SK-N-SH treated with all-trans-retinoic acid at 6 μM for 48 hours (cell line): ENCODE results near the gene ERV3-1.
"Not testable (repeated sequence)": the region's sequence is repeated elsewhere in the genome, so short reads cannot be mapped to it uniquely, and the experiment has no call there.

Source experiments
- ATAC-seq: fragments of 200-7000 bp; cut with Tn5 transposase; 3 replicates; pipeline ENCODE4 v1.9.1; 2020; ENCODE audit warnings: mild to moderate bottlenecking, moderate library complexity
- ARNTL ChIP-seq: fragments of 450-650 bp; formaldehyde crosslinking; IDR thresholded peaks from 2 replicates; pipeline ENCODE4 v1.5.0; 2020; ENCODE audit warnings: low read depth, mild to moderate bottlenecking, moderate library complexity, borderline replicate concordance
- BACH2 ChIP-seq: fragments of 250-450 bp; sonication (Bioruptor Pico); IDR thresholded peaks from 2 replicates; pipeline ENCODE4 v1.9.0; 2021; ENCODE audit warnings: mild to moderate bottlenecking, borderline replicate concordance
- CREB5 ChIP-seq: fragments of 250-450 bp; sonication (Bioruptor Pico); IDR thresholded peaks from 2 replicates; pipeline ENCODE4 v1.5.1; 2020; ENCODE audit warnings: low read depth, mild to moderate bottlenecking, moderate library complexity
- CSDC2 ChIP-seq: fragments of 250-450 bp; sonication (Bioruptor Pico); IDR thresholded peaks from 2 replicates; pipeline ENCODE4 v1.5.0; 2020; ENCODE audit warnings: mild to moderate bottlenecking, moderate library complexity
- ESRRG ChIP-seq: fragments of 250-450 bp; sonication (Bioruptor Pico); IDR thresholded peaks from 2 replicates; pipeline ENCODE4 v1.6.1; 2021; ENCODE audit warnings: mild to moderate bottlenecking
- GLIS3 ChIP-seq: fragments of 250-450 bp; sonication (Bioruptor Pico); IDR thresholded peaks from 2 replicates; pipeline ENCODE4 v1.5.0; 2020; ENCODE audit warnings: mild to moderate bottlenecking, moderate library complexity
- ISL1 ChIP-seq: fragments of 250-450 bp; sonication (Bioruptor Pico); IDR thresholded peaks from 2 replicates; pipeline ENCODE4 v2.1.2; 2022; ENCODE audit warnings: mild to moderate bottlenecking, moderate library complexity
- PPARA ChIP-seq: fragments of 250-450 bp; sonication (Bioruptor Pico); IDR thresholded peaks from 2 replicates; pipeline ENCODE4 v1.5.0; 2020; ENCODE audit warnings: mild to moderate bottlenecking, borderline replicate concordance
- RARB ChIP-seq: fragments of 250-450 bp; sonication (Bioruptor Pico); IDR thresholded peaks from 2 replicates; pipeline ENCODE4 v1.8.0; 2021; ENCODE audit warnings: mild to moderate bottlenecking, moderate library complexity
- SNAI2 ChIP-seq: fragments of 250-450 bp; sonication (Bioruptor Pico); IDR thresholded peaks from 2 replicates; pipeline ENCODE4 v1.5.0; 2020; ENCODE audit warnings: mild to moderate bottlenecking, moderate library complexity
- TCF4 ChIP-seq: fragments of 250-450 bp; sonication (Bioruptor Pico); IDR thresholded peaks from 2 replicates; pipeline ENCODE4 v1.8.0; 2021; ENCODE audit warnings: mild to moderate bottlenecking, moderate library complexity, borderline replicate concordance
- TOX ChIP-seq: fragments of 250-450 bp; sonication (Bioruptor Pico); IDR thresholded peaks from 2 replicates; pipeline ENCODE4 v1.8.0; 2021; ENCODE audit warnings: mild to moderate bottlenecking, moderate library complexity, borderline replicate concordance
- ZFP30 ChIP-seq: fragments of 450-650 bp; formaldehyde crosslinking; IDR thresholded peaks from 2 replicates; pipeline ENCODE4 v1.5.0; 2022; ENCODE audit warnings: mild to moderate bottlenecking, moderate library complexity
- ZNF565 ChIP-seq: fragments of 450-650 bp; formaldehyde crosslinking; conservative IDR thresholded peaks from 2 replicates; pipeline ENCODE4 v1.5.0; 2020; ENCODE audit warnings: low read depth, mild to moderate bottlenecking, moderate library complexity
- ZNF70 ChIP-seq: fragments of 450-650 bp; formaldehyde crosslinking; IDR thresholded peaks from 2 replicates; pipeline ENCODE4 v1.5.0; 2020; ENCODE audit warnings: mild to moderate bottlenecking, moderate library complexity
- ZNF8 ChIP-seq: fragments of 450-650 bp; formaldehyde crosslinking; IDR thresholded peaks from 2 replicates; pipeline ENCODE4 v1.5.0; 2020; ENCODE audit warnings: mild to moderate bottlenecking, moderate library complexity

ERV3-1 gene

GRCh38 chr7:65037740-65038688, 31.5 kb upstream of the ERV3-1 start (continued):
- no peak for TF ChIP-seq ZNF70 (CRISPR knock-in tag)
- no peak for TF ChIP-seq ZFP30 (CRISPR knock-in tag)
- no peak for TF ChIP-seq BACH2

- not testable (repeated sequence) for ATAC-seq
Measured at GRCh38 chr7:65036526-65036925, 30.0 kb upstream of the ERV3-1 start.

GRCh38 chr7:65035469-65035868, 29.0 kb upstream of the ERV3-1 start:
- not testable (repeated sequence) for ATAC-seq

GRCh38 chr7:65034120-65034782, 27.8 kb upstream of the ERV3-1 start:
- ATAC-seq: not testable (repeated sequence)

- not testable (repeated sequence) for ATAC-seq
Measured at GRCh38 chr7:65033391-65033790, 26.9 kb upstream of the ERV3-1 start.

- not testable (repeated sequence) for ATAC-seq
Measured at GRCh38 chr7:65025023-65025422, 18.5 kb upstream of the ERV3-1 start.

GRCh38 chr7:65020978-65021377, 14.5 kb upstream of the ERV3-1 start:
- not testable (repeated sequence) for ATAC-seq

- not testable (repeated sequence) for ATAC-seq
Measured at GRCh38 chr7:65009881-65010280, 3.4 kb upstream of the ERV3-1 start.

GRCh38 chr7:65009394-65009793, 2.9 kb upstream of the ERV3-1 start:
- ATAC-seq: not testable (repeated sequence)

- ATAC-seq: peak; percentile 2; the same call in 1 of the 3 replicates
Measured at GRCh38 chr7:65007036-65007435, 549 bp upstream of the ERV3-1 start.

GRCh38 chr7:65004575-65004974, 1.9 kb downstream of the ERV3-1 start:
- TF ChIP-seq ZNF8 (CRISPR knock-in tag) (no peak), ESRRG (no peak), CREB5 (CRISPR knock-in tag) (no peak), GLIS3 (CRISPR knock-in tag) (no peak), PPARA (no peak)
- no peak for ATAC-seq

GRCh38 chr7:65002972-65003585, 3.4 kb downstream of the ERV3-1 start:
- no peak for ATAC-seq

More at GRCh38 chr7:65002972-65003585, 3.4 kb downstream of the ERV3-1 start:
- no peak for TF ChIP-seq CSDC2 (CRISPR knock-in tag)
- no peak for TF ChIP-seq GLIS3 (CRISPR knock-in tag)
- TF ChIP-seq ZFP30 (CRISPR knock-in tag): no peak
- no peak for TF ChIP-seq SNAI2 (CRISPR knock-in tag)
- TF ChIP-seq ZNF565 (CRISPR knock-in tag): no peak
- no peak for TF ChIP-seq BACH2
- TF ChIP-seq TCF4 (CRISPR knock-in tag): no peak
- no peak for TF ChIP-seq ARNTL
- TF ChIP-seq ISL1 (CRISPR knock-in tag): no peak
- no peak for TF ChIP-seq ESRRG
- TF ChIP-seq TOX (CRISPR knock-in tag): no peak
- no peak for TF ChIP-seq RARB (CRISPR knock-in tag)
- TF ChIP-seq, all 23 proteins: peak for 0
